OCI-LY1 (cell line): ENCODE results near the gene FZD2.

Experiments used
- CTCF ChIP-seq: fragments of 200-600 bp; sonication (generic), shearing (Covaris generic); IDR thresholded peaks from 2 replicates; pipeline ENCODE4 v1.5.1; 2017; ENCODE audit warnings: mild to moderate bottlenecking, antibody characterized with exemption, low read length, moderate library complexity, mixed read lengths
- EZH2 ChIP-seq: fragments of 200-600 bp; sonication (generic), shearing (Covaris generic); IDR thresholded peaks from 2 replicates; pipeline ENCODE4 v1.8.0; 2017; ENCODE audit warnings: borderline replicate concordance, mixed run types, mild to moderate bottlenecking, antibody characterized with exemption, low read length, moderate library complexity, mixed read lengths

GRCh38 chr17:44530896-44531418, 26.3 kb upstream of the FZD2 start:
- TF ChIP-seq EZH2, result no peak
- no peak for TF ChIP-seq CTCF
